H1 (cell line): ENCODE results near the gene IQCH. TPM values are rescaled to one million over a fixed set of nuclear protein-coding genes. Genes with fewer than 3 reads are reported as not detected.

Experiments
- CTCF ChIA-PET: fragments of 300-600 bp; sonication (Branson Sonifier 250); formaldehyde crosslinking; loops from one replicate; lab custom pipeline; 2021; ENCODE audit not compliant: partially characterized antibody; lab: Charles Lee
- POLR2A ChIA-PET: fragments of 300-600 bp; sonication (Branson Sonifier 250); formaldehyde crosslinking; loops from one replicate; lab custom pipeline; 2021; ENCODE audit warnings: inconsistent platforms; ENCODE audit not compliant: partially characterized antibody; lab: Charles Lee
- DNase-seq, 2 experiments: peaks; one replicate each; pipeline versions ENCODE4 v3.0.0 to v3.0.0-alpha.2; 2010 to 2022; ENCODE audit warnings: low spot score in 2 of 2, low read depth in 1 of 2, mixed read lengths in 1 of 2
- FAIRE-seq: peaks from 2 replicates; lab custom pipeline; 2011; peaks lifted over from hg19 to GRCh38; lab: Jason Lieb, UNC
- H2AFZ ChIP-seq: 2 replicates; pipeline ENCODE4 v1.8.1; 2012; ENCODE audit warnings: low read length, inconsistent platforms
- H2AK5ac ChIP-seq: 2 replicates; pipeline ENCODE4 v1.6.1; 2013; ENCODE audit warnings: low read depth, low read length
- H2BK120ac ChIP-seq: replicated peaks from 2 replicates; pipeline ENCODE3; 2013; ENCODE audit warnings: low read depth, low read length, inconsistent platforms
- H2BK12ac ChIP-seq: 2 replicates; pipeline ENCODE4 v1.6.1; 2013; ENCODE audit warnings: low read depth, low read length
- H2BK15ac ChIP-seq: 2 replicates; pipeline ENCODE4 v1.6.1; 2013; ENCODE audit warnings: low read length
- H2BK20ac ChIP-seq: 2 replicates; pipeline ENCODE4 v1.6.1; 2013; ENCODE audit warnings: low read length
- H2BK5ac ChIP-seq: 2 replicates; pipeline ENCODE4 v1.6.1; 2013; ENCODE audit warnings: low read depth, low read length
- H3K14ac ChIP-seq: 2 replicates; pipeline ENCODE4 v1.6.1; 2013; ENCODE audit warnings: inconsistent platforms; ENCODE audit not compliant: insufficient read length
- H3K18ac ChIP-seq: 2 replicates; pipeline ENCODE4 v1.6.1; 2013; ENCODE audit warnings: low read length; ENCODE audit errors: extremely low read depth
- H3K23ac ChIP-seq: 2 replicates; pipeline ENCODE4 v1.6.1; 2013; ENCODE audit warnings: inconsistent platforms; ENCODE audit not compliant: insufficient read length
- H3K23me2 ChIP-seq: 2 replicates; pipeline ENCODE4 v1.6.1; 2013; ENCODE audit warnings: low read depth, low read length
- H3K27ac ChIP-seq: 2 replicates; pipeline ENCODE4 v1.6.1; 2011; ENCODE audit warnings: low read depth, low read length, inconsistent platforms
- H3K27me3 ChIP-seq, 4 experiments: replicated peaks in 1 of 4; 1 replicate in 1 of 4; 2 replicates in 3 of 4; pipeline versions ENCODE4 v1.6.1 to v1.8.1; 2011 to 2013; ENCODE audit warnings: low read length in 3 of 4, mild to moderate bottlenecking in 3 of 4, inconsistent platforms in 2 of 4, mixed read lengths in 2 of 4, moderate library complexity in 1 of 4; ENCODE audit not compliant: control insufficient read depth in 3 of 4, insufficient read depth in 3 of 4; ENCODE audit errors: extremely low read depth in 1 of 4
- H3K36me3 ChIP-seq, 4 experiments: 2 replicates each; pipeline versions ENCODE4 v1.6.1 to v1.8.1; 2011 to 2013; ENCODE audit warnings: mild to moderate bottlenecking in 4 of 4, low read length in 3 of 4, moderate library complexity in 2 of 4, control low read depth in 1 of 4, inconsistent platforms in 1 of 4; ENCODE audit not compliant: insufficient read depth in 4 of 4, control insufficient read depth in 2 of 4
- H3K4ac ChIP-seq: replicated peaks from 2 replicates; pipeline ENCODE3; 2013; ENCODE audit warnings: low read length, low read depth, mixed read lengths, inconsistent platforms; ENCODE audit not compliant: insufficient read length
- H3K4me1 ChIP-seq, 4 experiments: replicated peaks in 1 of 4; 1 replicate in 1 of 4; 2 replicates in 3 of 4; pipeline versions ENCODE4 v1.6.1 to v1.8.1; 2011 to 2013; ENCODE audit warnings: low read length in 3 of 4, inconsistent platforms in 2 of 4, mixed read lengths in 1 of 4; ENCODE audit not compliant: insufficient read depth in 4 of 4, control insufficient read depth in 3 of 4
- H3K4me2 ChIP-seq, 2 experiments: 2 replicates each; pipeline versions ENCODE4 v1.6.1 to v1.8.1; 2011 to 2013; ENCODE audit warnings: low read depth in 2 of 2, low read length in 2 of 2, control low read depth in 1 of 2, inconsistent platforms in 1 of 2, mild to moderate bottlenecking in 1 of 2; ENCODE audit not compliant: insufficient read depth in 1 of 2
- H3K4me3 ChIP-seq, 4 experiments: fragments of 200-600, 300-600 bp in 1 of 4; sonication (generic), shearing (Covaris generic), sonication (Bioruptor Twin) in 1 of 4; 2 replicates each; pipeline versions ENCODE4 v1.5.1 to v1.8.1; 2011 to 2016; ENCODE audit warnings: low read length in 4 of 4, low read depth in 3 of 4, control low read depth in 2 of 4, inconsistent platforms in 2 of 4, mild to moderate bottlenecking in 2 of 4, mixed read lengths in 1 of 4, moderate library complexity in 1 of 4; ENCODE audit not compliant: insufficient read depth in 2 of 4; ENCODE audit errors: extremely low read depth in 1 of 4
- H3K56ac ChIP-seq: replicated peaks from 2 replicates; pipeline ENCODE3; 2013; ENCODE audit warnings: low read depth, mild to moderate bottlenecking, mixed read lengths, low read length, inconsistent platforms; ENCODE audit not compliant: insufficient read length
- H3K79me1 ChIP-seq: 2 replicates; pipeline ENCODE4 v1.6.1; 2013; ENCODE audit warnings: low read depth, low read length, control low read depth
- H3K79me2 ChIP-seq, 2 experiments: 2 replicates each; pipeline versions ENCODE4 v1.6.1 to v1.8.1; 2012 to 2013; ENCODE audit warnings: low read length in 2 of 2, mild to moderate bottlenecking in 2 of 2, inconsistent platforms in 1 of 2; ENCODE audit not compliant: insufficient read depth in 2 of 2, control insufficient read depth in 1 of 2
- H3K9ac ChIP-seq, 4 experiments: replicated peaks in 1 of 4; 1 replicate in 1 of 4; 2 replicates in 3 of 4; pipeline versions ENCODE4 v1.6.1 to v1.8.1; 2011 to 2013; ENCODE audit warnings: low read depth in 3 of 4, low read length in 3 of 4, control low read depth in 2 of 4, mild to moderate bottlenecking in 2 of 4, moderate library complexity in 2 of 4, inconsistent platforms in 1 of 4; ENCODE audit errors: extremely low read depth in 1 of 4
- H3K9me3 ChIP-seq, 2 experiments: 2 replicates each; pipeline versions ENCODE4 v1.6.1 to v1.8.1; 2012 to 2013; ENCODE audit warnings: mild to moderate bottlenecking in 2 of 2, moderate library complexity in 2 of 2, control low read depth in 1 of 2, inconsistent platforms in 1 of 2, low read depth in 1 of 2, low read length in 1 of 2, mixed read lengths in 1 of 2; ENCODE audit not compliant: insufficient read depth in 2 of 2
- H4K20me1 ChIP-seq, 2 experiments: replicated peaks in 1 of 2; 2 replicates each; pipeline versions ENCODE3 to v1.8.1; 2011 to 2013; ENCODE audit warnings: inconsistent platforms in 2 of 2, low read length in 2 of 2, mild to moderate bottlenecking in 1 of 2; ENCODE audit not compliant: insufficient read depth in 2 of 2, control insufficient read depth in 1 of 2
- H4K5ac ChIP-seq: 2 replicates; pipeline ENCODE4 v1.6.1; 2013; ENCODE audit warnings: low read length, low read depth, mixed read lengths, inconsistent platforms; ENCODE audit not compliant: insufficient read length
- H4K8ac ChIP-seq: 2 replicates; pipeline ENCODE4 v1.8.0; 2013; ENCODE audit warnings: mild to moderate bottlenecking, moderate library complexity, low read length, inconsistent platforms; ENCODE audit not compliant: insufficient read depth; ENCODE audit errors: extremely low read depth
- H4K91ac ChIP-seq: replicated peaks from 2 replicates; pipeline ENCODE3; 2013; ENCODE audit warnings: low read length, mixed read lengths, inconsistent platforms; ENCODE audit not compliant: insufficient read length
- CBX8 ChIP-seq: fragments of 300-800, 300-1000 bp; sonication (generic); IDR thresholded peaks from 2 replicates; pipeline ENCODE4 v1.7.1; 2016; ENCODE audit warnings: low read depth, low read length, borderline replicate concordance
- CHD1 ChIP-seq: IDR thresholded peaks from 2 replicates; pipeline ENCODE4 v1.6.1; 2012; ENCODE audit warnings: low read depth, low read length, improper control_type of control experiment
- CREB1 ChIP-seq: IDR thresholded peaks from 2 replicates; pipeline ENCODE4 v1.6.1; 2012; ENCODE audit warnings: inconsistent platforms
- GABPA ChIP-seq: IDR thresholded peaks from 2 replicates; pipeline ENCODE4 v1.6.1; 2011; ENCODE audit warnings: mild to moderate bottlenecking, low read length, moderate library complexity, borderline replicate concordance; ENCODE audit not compliant: insufficient read depth
- JUN ChIP-seq: IDR thresholded peaks from 2 replicates; pipeline ENCODE4 v1.6.1; 2011; ENCODE audit warnings: low read depth, mild to moderate bottlenecking, improper control_type of control experiment, low read length
- JUND ChIP-seq: IDR thresholded peaks from 2 replicates; pipeline ENCODE4 v1.6.1; 2011; ENCODE audit warnings: mild to moderate bottlenecking, improper control_type of control experiment, low read length
- NANOG ChIP-seq: IDR thresholded peaks from 2 replicates; pipeline ENCODE4 v1.6.1; 2011; ENCODE audit warnings: low read length, low read depth, mild to moderate bottlenecking, inconsistent platforms; ENCODE audit not compliant: insufficient read depth, poor library complexity, severe bottlenecking
- NRF1 ChIP-seq: IDR thresholded peaks from 2 replicates; pipeline ENCODE4 v1.6.1; 2011; ENCODE audit warnings: mild to moderate bottlenecking, low read depth, low read length, improper control_type of control experiment
- POLR2A ChIP-seq, 2 experiments: IDR thresholded peaks; 1 replicate in 1 of 2; 2 replicates in 1 of 2; pipeline ENCODE4 v1.6.1; 2011; ENCODE audit warnings: low read depth in 2 of 2, low read length in 2 of 2, mild to moderate bottlenecking in 2 of 2; ENCODE audit errors: control extremely low read depth in 1 of 2
- RXRA ChIP-seq: IDR thresholded peaks from 2 replicates; pipeline ENCODE4 v1.6.1; 2011; ENCODE audit warnings: low read depth, mild to moderate bottlenecking, low read length, moderate library complexity; ENCODE audit not compliant: insufficient read depth
- WGBS, 2 experiments: shearing (Covaris generic) in 1 of 2; methylation state at CpG; one replicate each; pipeline versions ENCODE4 v1.1.6 to v1.1.7; 2013 to 2015; ENCODE audit warnings: low lambda C conversion rate in 2 of 2, mixed read lengths in 2 of 2, inconsistent platforms in 1 of 2, low coverage in 1 of 2, missing lambda C conversion rate in 1 of 2; ENCODE audit not compliant: insufficient replicate concordance in 2 of 2, insufficient coverage in 1 of 2, insufficient read length in 1 of 2; ENCODE audit errors: extremely low coverage in 1 of 2, missing lambda C conversion rate in 1 of 2; 5-methylcytosine and 5-hydroxymethylcytosine counted together
- polyA plus RNA-seq, 7 experiments: library from polyadenylated mRNA; depleted of rRNA in 3 of 7; stranded (reverse) in 5 of 7; unstranded in 2 of 7; fragments of >200 nt in 5 of 7; fragments of 200-250 nt in 2 of 7; gene quantifications; 1 replicate in 5 of 7; 2 replicates in 1 of 7; 4 replicates in 1 of 7; pipeline versions ENCODE4 v1.2.1 to v1.2.3, GENCODE V29; 2011 to 2013; ENCODE audit warnings: missing spikeins in 2 of 7, mixed read lengths in 2 of 7
- total RNA-seq: library from RNA; stranded (reverse); fragmentation: NEBNext Ultra II Directional; extraction: Animal tissue kit (Norgen Biotek cat#: 25700); gene quantifications from 2 replicates; pipeline ENCODE4 v1.2.1, GENCODE V29; 2021
- TF ChIP-seq, protein P1 (sequence below), 3 experiments: IDR thresholded peaks; 1 replicate in 2 of 3; 2 replicates in 1 of 3; pipeline versions ENCODE4 v1.5.1 to v1.6.1; 2011; ENCODE audit warnings: low read length in 3 of 3, mild to moderate bottlenecking in 3 of 3, inconsistent platforms in 2 of 3, low read depth in 1 of 3, moderate library complexity in 1 of 3; ENCODE audit not compliant: insufficient read depth in 1 of 3; ENCODE audit errors: control extremely low read depth in 1 of 3

IQCH gene
- total and polyA plus RNA-seq, 2 of the 8 experiments (the other 6 are each of a cell fraction or from before 2014, with no cell fraction given) = 0.60 to 1.9 TPM

DNA sequence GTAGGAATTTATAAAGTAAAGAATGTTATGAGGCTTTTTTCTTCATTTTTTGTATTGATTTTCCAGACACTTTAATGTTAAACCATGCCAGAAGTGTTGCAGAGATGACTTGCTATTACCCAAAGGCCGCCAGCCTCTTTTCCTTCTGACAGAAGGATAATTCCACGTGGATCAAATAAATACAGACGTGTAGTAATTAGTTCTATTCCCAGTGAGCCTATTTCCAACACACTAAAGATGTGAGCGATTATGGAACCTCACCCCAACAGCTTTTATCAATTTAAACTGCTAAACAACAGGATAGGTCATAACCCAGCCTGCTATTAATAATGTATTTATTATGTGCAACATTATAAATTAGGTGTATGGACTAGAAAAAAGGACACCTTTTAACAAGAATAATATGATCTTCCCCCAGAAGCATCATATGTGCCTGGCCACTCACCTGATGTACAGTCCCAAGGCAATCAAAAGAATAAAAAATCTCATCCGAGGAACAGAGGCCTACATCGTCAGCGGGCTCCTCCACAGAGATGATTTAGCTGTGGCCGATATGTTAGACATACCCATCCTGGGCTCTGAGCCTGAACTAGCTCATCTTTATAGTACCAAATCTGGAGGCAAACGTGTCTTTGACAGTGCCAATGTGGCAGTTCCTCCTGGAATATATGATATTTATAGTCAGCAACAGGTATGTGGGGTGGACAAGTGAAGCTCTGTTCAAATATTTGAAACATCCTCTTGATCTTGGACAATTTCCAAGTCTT, 140.5 kb downstream of the IQCH start:
- Histone ChIP-seq H3K36me3 (no peaks in the 10 kb centered on the region), H2AFZ (no peak overlapping the region), H3K9ac (no peak overlapping the region), H3K79me1 (no peaks in the 10 kb centered on the region), H3K23me2 (no peaks in the 10 kb centered on the region), H3K27ac (no peak overlapping the region), H2BK120ac (no peak overlapping the region), H2AK5ac (no peak overlapping the region), H4K20me1 (no peaks in the 10 kb centered on the region), H4K91ac (no peak overlapping the region), H3K9me3 (no peaks in the 10 kb centered on the region), H3K4me1 (peaks cover 0 to 2% (median 0%) of the 10 kb centered on the region in 4 experiments; a peak in 1 of 7 replicates), H3K14ac (no peak overlapping the region), H3K23ac (no peak overlapping the region), H3K4ac (no peak overlapping the region), H3K4me2 (no peak overlapping the region), H2BK5ac (no peak overlapping the region), H3K18ac (no peak overlapping the region), H2BK20ac (no peak overlapping the region), H2BK15ac (no peak overlapping the region), H2BK12ac (no peak overlapping the region), H4K8ac (no peak overlapping the region), H3K4me3 (no peak overlapping the region), H3K56ac (no peak overlapping the region), H4K5ac (no peak overlapping the region), H3K79me2 (no peaks in the 10 kb centered on the region), H3K27me3 (no peaks in the 10 kb centered on the region)
- WGBS, 2 experiments = 77% methylated on average over 9 of the region's 9 CpGs; no CpG with 5 or more reads in 1 of the 2 experiments
- FAIRE-seq (no peak), DNase-seq (no peak)
- CTCF ChIA-PET = interaction anchor here (0.9 to 1.8 kb wide), 3 partner anchors 32 to 441 kb away, joined by 3 to 5 read pairs (median 3); no protein-coding TSS in a partner anchor
- POLR2A ChIA-PET = interaction anchor here (1.5 kb wide), 1 partner anchor 10 kb away, joined by 3 read pairs; no protein-coding TSS in a partner anchor
- TF ChIP-seq CBX8 (no peak), NANOG (no peak), POLR2A (IDR thresholded peaks at IDR 0.05; ENCODE audit: control extremely low read depth in 1 of 2, low read depth in 2 of 2, low read length in 2 of 2) (no peak), NRF1 (no peak), RXRA (no peak), JUN (no peak), GABPA (no peak), CHD1 (no peak), JUND (no peak), CREB1 (no peak)
- TF ChIP-seq, protein P1, sequence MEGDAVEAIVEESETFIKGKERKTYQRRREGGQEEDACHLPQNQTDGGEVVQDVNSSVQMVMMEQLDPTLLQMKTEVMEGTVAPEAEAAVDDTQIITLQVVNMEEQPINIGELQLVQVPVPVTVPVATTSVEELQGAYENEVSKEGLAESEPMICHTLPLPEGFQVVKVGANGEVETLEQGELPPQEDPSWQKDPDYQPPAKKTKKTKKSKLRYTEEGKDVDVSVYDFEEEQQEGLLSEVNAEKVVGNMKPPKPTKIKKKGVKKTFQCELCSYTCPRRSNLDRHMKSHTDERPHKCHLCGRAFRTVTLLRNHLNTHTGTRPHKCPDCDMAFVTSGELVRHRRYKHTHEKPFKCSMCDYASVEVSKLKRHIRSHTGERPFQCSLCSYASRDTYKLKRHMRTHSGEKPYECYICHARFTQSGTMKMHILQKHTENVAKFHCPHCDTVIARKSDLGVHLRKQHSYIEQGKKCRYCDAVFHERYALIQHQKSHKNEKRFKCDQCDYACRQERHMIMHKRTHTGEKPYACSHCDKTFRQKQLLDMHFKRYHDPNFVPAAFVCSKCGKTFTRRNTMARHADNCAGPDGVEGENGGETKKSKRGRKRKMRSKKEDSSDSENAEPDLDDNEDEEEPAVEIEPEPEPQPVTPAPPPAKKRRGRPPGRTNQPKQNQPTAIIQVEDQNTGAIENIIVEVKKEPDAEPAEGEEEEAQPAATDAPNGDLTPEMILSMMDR (IDR thresholded peaks at IDR 0.05; ENCODE audit: control extremely low read depth in 1 of 3, insufficient read depth in 1 of 3, low read depth in 1 of 3, low read length in 3 of 3) = no peak
